GM18868 (cell line): ENCODE data around the gene TMEM200C.
A peak's percentile ranks its signal among the peaks of the same experiment; 100 is the strongest.

Experiments
- ATAC-seq: cut with Tn5 transposase; IDR thresholded peaks from one replicate; pipeline ENCODE4 v1.9.1; 2021; ENCODE audit warnings: mild to moderate bottlenecking, moderate library complexity; ENCODE audit not compliant: unreplicated experiment

Gene TMEM200C

GRCh38 chr18:5895299-5895875 lies at the start of gene TMEM200C:
Gene TMEM200C (minus strand): TSS chr18:5895522. CDS start chr18:5892063, 3,459 bp downstream.
- peak; percentile 56 for ATAC-seq

- ATAC-seq = no peak
Measured at GRCh38 chr18:5944448-5944847, 49.1 kb upstream of the TMEM200C start.

- ATAC-seq = no peak
Measured at GRCh38 chr18:5943514-5943913, 48.2 kb upstream of the TMEM200C start.

- ATAC-seq = no peak
Measured at GRCh38 chr18:5942591-5942990, 47.3 kb upstream of the TMEM200C start.

GRCh38 chr18:5941890-5942289 lies 46.6 kb upstream of the TMEM200C start:
- no peak for ATAC-seq

GRCh38 chr18:5939801-5940667 lies 44.7 kb upstream of the TMEM200C start:
- ATAC-seq = no peak

- peak; percentile 76 for ATAC-seq
Measured at GRCh38 chr18:5937795-5938194, 42.5 kb upstream of the TMEM200C start.

GRCh38 chr18:5937121-5937520 lies 41.8 kb upstream of the TMEM200C start:
- ATAC-seq = no peak

- no peak for ATAC-seq
Measured at GRCh38 chr18:5930789-5931188, 35.5 kb upstream of the TMEM200C start.

GRCh38 chr18:5918205-5918858 lies 23.0 kb upstream of the TMEM200C start:
- no peak for ATAC-seq

GRCh38 chr18:5914951-5915350 lies 19.6 kb upstream of the TMEM200C start:
- ATAC-seq = no peak

GRCh38 chr18:5914016-5914415 lies 18.7 kb upstream of the TMEM200C start:
- ATAC-seq = no peak

- ATAC-seq = no peak
Measured at GRCh38 chr18:5912566-5912965, 17.2 kb upstream of the TMEM200C start.

- ATAC-seq = no peak
Measured at GRCh38 chr18:5909125-5909524, 13.8 kb upstream of the TMEM200C start.

GRCh38 chr18:5903386-5903785 lies 8.1 kb upstream of the TMEM200C start:
- no peak for ATAC-seq

GRCh38 chr18:5900262-5900661 lies 4.9 kb upstream of the TMEM200C start:
- no peak for ATAC-seq

GRCh38 chr18:5899835-5900234 lies 4.5 kb upstream of the TMEM200C start:
- ATAC-seq = no peak

GRCh38 chr18:5895876-5896740 lies 786 bp upstream of the TMEM200C start:
- ATAC-seq = peak; percentile 45

GRCh38 chr18:5894611-5895298 lies 567 bp downstream of the TMEM200C start:
- peak; percentile 17 for ATAC-seq

GRCh38 chr18:5893956-5894610 lies 1.2 kb downstream of the TMEM200C start:
- ATAC-seq = no peak
